Brain pericyte (primary cell): Measurements from ENCODE around the gene OSBPL7.
"Not testable (repeated sequence)": the region's sequence is repeated elsewhere in the genome, so short reads cannot be mapped to it uniquely, and the experiment has no call there.

Experiments
- DNase-seq: peaks from one replicate; pipeline ENCODE4 v3.0.0-alpha.2; 2012; ENCODE audit warnings: low read depth, low spot score

OSBPL7 gene

DNA sequence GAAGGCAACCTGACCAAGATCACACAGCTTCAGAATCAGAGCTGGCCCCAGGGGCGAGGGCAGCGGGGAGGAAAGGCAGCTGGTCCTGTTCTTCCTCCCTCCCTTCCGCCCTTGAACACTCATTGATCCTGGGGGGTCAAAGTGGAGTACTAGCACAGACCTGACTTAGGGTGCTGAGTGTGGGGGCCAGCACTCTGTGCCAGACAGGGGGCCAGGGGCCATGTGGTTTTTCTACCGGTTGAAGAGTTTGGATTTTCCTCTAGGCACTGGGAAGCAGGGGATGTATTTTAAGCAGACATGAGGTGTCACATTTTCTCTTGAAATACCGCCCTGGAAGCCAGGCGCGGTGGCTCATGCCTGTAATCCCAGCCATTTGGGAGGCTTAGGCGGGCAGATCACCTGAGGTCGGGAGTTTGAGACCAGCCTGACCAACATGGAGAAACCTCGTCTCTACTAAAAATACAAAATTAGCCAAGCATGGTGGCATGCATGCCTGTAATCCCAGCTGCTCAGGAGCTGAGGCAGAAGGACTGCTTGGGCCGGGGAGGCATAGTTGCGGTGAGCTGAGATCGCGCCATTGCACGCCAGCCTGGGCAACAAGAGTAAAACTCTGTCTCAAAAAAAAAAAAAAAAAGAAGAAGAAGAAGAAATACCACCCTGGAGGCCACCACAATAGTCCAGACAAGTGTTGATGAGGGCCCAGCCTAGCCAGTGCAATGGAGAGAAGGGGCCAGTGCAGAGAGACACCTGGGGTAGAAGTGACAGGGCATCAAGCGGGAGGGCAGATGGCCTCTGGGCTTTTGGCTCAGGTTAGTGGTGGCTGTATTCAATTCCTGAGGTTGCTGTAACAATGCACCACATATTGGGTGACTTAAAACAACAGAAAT, 15.3 kb downstream of the OSBPL7 start:
- DNase-seq, result no peak

DNA sequence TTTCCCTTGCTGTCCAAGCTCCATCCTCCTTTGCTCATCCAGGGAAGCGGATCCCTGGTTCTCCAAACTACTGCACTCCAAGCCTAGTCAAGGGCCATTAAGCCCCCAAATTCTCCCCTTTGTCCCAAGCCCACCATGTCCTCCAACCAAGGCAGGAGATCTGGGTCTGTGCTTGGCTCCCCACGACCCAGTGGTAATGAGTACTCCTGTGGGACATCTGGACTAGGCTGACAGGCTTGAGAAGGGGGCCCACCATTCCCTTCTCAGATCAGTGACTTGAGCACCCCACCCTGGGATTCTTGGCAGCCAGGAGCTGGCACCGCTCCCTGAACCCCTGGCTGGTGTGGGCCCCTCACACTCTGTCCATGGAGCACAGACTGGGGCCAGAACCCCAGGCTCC, 17.1 kb downstream of the OSBPL7 start:
- DNase-seq, result no peak

DNA sequence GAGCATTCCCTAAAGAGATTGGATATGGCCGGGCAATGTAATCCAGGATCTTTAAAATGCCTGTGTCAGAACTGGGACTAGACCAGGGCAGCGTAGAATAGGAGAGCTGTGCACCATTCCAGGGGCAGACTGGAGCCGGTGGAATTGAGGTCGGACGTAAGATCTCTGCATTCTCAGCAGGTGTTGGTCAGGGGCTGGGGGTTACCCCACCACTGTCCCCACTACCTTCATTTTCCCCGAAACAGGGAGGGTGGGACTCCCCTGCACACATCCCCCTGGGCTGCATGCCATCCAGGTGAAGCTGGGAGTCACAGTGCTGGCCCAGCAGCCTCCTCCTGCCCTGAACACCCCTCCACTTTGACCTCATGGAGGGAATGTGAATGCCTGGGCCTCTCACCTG, 17.8 kb downstream of the OSBPL7 start:
- no peak for DNase-seq

DNA sequence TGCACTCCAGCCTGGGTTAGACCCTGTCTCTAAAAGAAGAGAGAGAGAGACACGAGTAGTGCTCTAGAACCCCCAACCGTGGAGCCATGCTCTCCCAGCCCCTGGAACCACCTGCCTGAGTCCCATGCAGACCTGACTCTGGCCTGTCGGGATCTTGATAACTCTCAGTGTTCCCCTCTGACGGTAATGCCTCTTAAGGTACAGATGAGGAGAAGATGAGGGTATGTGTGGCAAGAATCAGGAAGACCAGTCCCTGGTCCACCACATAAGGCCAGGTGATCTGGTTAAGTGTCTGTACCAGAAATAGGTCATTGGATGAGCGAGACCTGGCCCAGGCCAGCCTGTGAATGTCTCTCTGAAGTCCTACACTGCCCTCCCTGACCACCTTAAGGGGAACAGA, 18.4 kb downstream of the OSBPL7 start:
- no peak for DNase-seq

DNA sequence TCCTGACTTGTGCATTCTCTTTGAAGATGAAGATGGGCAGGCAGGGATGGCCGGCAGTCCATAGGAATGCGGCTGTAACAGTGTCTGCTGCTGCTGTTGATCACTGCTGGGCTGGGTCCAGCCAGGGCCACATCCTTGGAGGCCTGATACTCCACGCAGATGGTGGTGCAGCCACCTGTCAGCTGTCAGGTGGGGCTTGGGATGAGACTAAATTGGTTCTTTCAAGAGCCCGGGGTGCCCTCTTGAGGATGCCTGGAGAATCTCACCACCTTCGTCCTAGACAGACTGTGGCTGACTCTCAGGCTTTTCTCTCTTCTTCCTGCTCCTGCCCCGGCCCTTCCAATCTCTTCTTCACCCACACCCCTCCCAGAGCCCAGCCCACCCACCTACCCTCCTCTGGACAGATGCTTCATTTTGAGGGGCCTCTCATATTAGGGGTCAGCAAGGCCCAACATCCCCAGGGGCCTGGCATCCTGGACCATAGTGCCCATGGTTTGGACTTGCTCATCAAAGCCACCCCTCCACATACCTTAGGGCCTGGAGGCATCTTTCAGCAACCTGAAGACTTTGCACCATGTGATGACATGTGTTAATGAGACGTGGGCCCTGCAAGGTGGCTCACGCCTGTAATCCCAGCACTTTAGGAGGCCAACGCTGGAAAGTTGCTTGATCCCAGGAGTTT, 19.1 kb downstream of the OSBPL7 start:
- no peak for DNase-seq

DNA sequence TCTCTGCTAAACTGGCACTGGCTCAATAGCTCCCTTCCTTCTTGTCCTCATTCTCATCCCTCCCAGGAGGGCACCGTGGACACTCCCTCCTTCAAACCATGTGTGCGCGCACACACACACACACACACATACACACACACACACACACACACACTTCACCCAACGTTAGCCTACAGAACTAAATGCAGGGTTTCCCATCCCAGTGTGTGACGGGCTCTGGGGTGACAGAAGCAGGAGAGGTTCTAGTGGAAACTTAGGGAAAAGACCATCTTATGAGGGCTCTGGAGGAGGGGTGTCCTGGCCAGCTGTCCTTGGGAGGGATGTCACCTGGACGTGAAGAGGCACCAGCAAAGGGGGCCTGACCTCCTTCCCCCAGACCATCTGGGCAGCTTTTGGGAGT, 19.7 kb downstream of the OSBPL7 start:
- no peak for DNase-seq

DNA sequence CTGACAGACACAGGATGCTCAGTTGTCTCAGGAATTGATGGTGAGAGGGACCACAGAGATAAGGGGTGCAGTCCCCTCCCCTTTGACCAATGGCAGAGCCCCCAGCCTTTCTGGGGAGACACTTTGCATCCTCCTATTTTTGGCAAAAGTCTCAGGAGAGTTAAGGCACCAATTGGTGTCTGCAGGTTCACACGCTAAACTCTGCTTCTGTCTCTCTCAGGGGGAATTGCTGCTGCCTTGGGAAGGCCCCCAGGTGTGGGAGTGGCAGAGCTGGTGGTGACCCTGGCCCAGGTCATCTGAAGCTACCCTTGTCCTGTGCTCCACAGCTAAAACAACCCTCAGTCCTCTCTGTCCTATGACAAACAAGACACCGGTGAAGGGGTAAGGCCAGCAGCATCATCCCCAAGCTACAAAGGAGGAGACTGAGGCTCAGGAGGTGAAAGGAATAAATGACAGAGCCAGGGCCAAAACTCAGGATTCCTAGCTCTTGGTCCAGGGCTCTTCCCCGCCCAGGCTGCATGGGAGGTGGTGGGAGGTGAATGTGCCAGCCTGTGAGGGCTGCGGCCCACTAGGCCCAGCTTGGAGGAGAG, 20.3 kb downstream of the OSBPL7 start:
- DNase-seq, result no peak

DNA sequence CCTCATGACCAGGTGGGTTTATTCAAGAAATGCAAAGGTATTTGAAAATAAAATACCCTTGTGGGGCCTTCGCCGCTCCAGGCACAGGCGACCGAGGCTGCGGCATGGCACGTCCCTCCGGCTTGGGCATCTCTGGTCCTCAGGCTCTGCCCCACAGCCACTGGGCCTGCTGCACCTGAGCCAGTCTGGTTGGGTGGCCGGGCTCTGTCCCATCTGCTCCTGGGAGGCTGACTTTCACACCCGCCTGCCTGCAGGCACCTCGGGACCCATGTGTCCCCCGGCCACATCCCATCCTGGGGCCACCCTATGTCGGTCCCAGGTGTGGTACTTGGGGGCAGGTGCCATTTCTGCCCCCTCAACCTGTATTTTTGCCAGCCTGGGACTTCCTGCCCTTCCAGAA, 20.9 kb downstream of the OSBPL7 start:
- no peak for DNase-seq

DNA sequence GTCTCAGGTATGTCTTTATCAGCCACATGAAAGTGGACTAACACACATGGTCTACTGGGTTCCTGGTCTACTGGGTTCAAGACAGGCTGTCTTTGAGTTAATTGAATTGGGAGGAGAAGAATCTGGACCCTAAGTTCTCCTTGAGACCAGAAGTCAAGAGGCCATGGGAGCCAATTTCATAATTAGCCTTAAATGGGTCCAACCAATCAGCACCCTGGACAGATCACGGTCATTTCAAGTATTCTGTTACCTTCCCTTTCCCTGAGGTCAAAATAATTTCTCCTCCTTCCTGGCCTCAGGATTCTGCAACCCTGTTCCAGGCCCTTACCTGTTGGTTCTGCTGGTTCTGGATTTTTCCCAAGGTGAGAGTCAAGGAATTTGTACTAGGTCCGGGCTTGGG, 23.8 kb downstream of the OSBPL7 start:
- DNase-seq, result no peak

DNA sequence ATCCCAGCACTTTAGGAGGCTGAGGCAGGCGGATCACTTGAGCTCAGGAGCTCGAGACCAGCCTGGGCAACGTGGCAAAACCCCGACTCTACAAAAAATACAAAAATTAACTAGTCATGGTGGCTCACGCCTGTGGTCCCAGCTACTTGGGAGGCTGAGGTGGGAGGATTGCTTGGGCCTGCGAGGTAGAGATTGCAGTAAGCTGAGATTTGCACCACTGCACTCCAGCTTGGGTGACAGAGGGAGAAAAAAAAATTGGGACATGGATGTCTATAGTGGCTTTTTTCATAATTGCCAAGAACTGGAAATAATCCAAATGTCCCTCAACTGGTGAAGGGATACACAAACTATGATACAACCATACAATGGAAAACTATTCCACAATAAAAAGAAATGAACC, 28.6 kb downstream of the OSBPL7 start:
- DNase-seq, result no peak

DNA sequence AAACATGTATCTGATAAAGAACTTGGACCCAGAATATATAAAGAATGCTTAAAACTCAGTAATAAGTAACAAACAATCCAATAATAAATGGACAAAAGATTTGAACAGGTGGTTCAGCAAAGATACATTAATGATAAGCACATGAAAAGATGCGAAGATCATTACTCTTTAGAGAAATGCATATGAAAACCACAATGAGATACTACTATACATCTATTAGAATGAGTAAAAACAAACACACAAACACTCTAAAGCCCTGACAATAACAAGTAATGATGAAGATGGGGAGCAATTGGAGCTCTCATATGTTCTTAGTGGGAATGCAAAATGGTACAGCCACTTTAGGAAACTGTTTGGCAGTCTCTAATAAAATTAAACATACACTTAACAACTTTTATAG, 29.1 kb downstream of the OSBPL7 start:
- DNase-seq, result no peak

DNA sequence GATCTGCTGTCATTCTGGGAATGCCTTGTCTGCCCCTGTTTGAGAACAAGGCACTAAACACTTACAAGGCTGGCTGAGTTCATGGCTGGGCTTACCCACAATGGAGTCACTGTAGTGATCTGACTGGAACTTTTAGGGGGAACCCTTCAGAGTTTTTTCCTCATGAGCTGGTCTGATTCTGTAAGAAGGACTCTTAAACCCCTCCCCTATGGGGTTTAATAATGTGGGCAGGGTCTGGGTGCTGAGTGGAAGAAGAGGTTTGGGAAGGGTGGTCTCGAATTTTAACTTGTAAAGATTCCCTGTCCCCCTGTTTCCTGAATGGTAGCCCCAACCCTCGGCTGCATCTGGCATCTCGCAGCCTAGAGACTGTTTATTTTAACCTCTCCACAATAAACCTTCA, 30.6 kb downstream of the OSBPL7 start:
- DNase-seq, result no peak

DNA sequence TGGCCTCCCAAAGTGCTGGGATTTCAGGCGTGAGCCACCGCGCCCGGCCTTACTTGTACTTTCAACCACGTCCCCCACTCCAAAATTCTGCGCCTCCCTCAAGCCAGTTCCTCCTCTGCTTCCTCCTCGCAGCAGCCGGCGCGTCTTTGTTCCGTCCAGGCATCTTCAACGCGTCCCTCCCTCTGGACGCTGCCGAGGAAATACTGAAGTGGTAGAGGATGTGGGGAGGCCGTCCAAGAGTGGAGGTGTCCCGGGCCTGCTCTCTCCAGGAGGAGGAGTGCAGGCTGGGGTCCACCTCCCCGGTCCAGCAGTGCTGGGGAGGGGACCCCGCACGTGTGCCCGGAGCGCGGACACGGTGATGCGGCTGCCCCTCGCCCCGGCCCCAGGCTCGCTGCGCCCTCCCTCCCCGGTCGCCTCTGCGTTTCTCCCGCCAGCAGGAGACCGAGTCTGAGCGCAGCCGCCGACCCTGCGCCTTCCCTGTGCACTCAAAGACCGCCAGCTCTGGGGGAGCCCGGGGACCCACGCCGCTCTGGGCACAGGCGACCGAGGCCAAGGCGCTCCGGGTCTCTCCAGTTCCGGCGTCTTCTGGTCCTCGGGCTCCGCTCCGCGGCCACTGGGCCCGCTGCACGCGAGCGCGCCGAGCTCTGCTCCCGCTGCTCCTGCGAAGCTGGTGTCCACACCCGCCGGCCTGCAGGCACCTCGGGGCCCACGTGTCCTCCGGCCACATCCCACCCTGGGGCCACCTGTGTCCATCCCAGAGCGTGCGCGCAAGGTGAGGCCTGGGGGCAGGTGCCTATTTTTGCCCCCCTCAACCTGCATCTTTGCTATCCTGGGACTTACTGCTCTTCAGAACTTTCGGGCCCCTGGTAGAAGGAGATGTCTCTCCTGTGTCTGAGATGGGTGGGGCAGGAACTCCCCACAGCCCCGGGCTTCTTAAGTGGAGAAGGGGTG, 31.7 kb downstream of the OSBPL7 start:
- DNase-seq, result no peak

DNA sequence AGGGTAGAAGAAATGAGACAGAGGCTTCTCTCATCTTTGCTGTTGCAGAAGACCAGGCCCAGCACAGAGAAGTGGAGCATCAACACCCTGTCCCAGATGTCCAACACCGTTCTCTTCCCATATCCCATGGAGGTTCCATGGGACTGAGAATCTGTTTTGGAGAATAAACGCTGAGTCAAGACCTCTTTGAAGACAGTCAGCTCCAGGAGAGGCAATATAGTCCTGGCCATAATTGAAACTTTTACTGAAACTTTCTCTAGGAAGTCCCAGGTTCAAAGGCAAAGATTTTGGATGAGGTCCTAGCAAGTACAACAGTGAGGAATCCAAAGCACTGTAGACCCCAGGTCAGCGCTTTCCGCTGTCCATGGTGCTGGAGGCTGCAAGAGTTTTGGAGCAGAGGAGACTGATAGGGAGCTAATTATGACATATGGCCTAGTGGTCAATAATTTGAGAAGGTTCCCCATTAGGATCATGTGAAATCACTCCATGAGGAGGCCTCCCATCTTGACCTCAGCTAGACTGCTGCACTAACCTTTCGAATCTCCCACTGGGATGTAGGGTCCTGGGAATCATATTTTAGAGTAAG, 36.0 kb downstream of the OSBPL7 start:
- no peak for DNase-seq

DNA sequence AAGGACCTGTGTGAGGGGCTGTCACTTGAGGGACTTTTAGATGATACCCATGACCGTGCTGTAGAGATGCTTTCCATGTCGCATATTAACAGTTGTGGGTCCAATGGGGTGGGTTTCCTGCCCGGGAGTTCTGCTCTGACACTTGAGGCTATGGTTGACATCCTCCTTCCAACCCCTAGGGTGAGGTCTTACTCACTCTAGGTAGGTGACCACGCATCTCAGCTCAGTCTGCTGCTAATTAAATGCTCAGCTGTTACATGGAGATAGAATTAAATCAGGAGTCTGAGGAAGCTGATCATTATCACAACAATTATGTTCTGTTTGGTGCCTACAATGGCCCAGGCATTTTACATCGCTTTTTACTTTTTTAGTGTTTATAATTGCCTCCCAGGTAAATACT, 40.2 kb downstream of the OSBPL7 start:
- no peak for DNase-seq

DNA sequence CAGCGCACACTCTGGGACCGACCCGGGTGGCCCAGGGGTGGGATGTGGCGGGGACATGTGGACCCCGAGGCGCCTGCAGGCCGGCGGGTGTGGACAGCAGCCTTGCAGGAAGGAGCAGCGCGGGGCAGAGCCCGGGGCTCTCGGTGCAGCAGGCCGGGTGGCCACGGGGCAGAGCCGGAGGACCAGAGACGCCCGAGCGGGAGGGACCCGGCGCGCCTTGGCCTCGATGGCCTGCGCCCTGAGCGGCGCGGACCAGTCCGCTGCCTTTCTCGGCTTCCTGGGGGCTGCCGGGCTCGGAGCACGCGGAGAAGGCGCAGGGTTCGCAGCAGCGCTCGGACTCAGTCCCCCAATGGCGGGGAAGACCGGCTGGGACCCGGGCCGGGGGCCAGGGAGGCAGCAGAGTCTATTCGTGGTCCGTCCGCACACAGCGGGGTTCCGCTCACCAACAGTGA, 43.4 kb downstream of the OSBPL7 start:
- DNase-seq, result no peak

DNA sequence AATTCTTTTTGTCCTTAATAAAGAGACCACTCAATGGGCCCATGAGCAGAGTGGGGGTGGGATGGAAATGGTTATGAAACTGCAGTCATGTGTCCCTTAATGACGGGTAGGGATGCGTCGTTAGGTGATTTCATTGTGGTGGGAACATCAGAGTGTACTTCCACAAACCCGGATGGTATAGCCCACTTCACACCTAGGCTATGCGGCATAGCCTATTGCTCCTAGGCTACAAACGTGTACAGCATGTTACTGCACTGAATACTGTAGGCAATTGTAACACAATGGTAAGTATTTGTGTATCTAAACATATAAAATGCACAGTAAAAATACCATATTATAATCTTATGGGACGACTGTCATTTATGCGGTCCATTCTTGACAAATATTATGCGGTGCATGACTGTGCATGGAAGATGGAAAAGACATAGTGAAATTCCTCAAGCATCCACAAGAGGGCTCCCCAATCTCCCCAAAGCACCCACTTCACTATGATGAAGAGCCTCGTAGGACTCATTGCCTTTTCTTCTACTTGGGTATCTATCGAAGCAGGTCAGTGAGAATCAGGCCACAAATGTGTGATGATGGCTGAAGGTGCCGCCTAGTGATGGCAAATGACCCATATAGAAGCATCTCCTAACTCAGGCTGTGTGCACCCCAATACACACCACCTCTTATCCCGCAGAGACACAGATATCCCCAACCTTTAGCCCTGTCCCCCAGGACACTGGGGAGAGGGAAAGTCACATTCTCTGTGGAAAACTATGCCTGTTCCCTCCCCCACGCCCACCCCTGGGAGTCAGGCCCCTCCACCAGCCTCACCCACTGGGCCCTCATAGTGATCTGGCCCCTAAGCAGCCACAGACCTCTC, 45.0 kb downstream of the OSBPL7 start:
- no peak for DNase-seq

DNA sequence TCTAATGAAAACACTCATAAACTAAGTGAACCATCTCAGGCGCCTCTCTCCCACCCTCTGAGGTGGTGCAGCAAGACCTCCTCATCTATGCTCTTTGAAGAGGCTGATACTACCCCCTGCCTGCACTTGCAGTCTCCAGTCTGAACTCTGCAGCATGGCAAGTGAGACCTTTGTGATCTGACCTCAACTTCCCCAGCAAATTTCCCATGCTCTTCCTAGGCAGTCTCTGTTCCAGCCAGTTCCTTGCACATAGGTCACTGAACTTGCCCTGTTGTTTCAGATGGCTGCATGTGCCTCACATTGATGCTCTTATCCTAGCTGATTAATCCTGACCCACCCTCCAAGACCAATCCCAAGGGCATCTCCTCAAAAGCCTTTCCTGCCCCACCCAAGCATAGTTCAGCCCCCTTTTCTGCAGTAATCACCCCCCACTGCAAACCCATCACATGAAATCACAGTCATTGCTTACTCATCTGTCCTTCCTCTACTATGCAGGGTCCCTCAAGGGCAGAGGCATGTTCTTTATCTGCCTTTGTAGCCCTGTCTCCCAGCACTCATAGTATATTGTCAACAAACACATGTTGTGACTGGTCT, 46.5 kb downstream of the OSBPL7 start:
- no peak for DNase-seq

DNA sequence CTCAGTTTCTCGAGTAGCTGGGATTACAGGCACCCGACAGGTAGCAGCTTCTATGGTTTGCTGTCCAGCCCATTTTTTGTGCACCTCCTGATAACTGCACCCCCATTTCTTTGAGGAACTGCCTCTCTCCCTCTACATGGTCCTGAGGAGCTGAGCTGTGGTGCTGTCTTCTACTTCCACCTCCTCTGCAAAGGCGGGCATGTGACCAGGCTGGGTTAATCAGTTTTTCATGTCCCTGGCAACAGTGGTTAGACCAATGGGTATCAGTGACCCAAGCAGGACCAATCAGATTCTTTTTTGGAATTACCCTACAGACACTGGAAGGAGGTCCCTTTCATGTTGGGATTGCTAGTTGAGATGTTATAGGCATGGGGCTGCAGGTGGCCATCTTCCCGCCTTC, 47.3 kb downstream of the OSBPL7 start:
- no peak for DNase-seq

DNA sequence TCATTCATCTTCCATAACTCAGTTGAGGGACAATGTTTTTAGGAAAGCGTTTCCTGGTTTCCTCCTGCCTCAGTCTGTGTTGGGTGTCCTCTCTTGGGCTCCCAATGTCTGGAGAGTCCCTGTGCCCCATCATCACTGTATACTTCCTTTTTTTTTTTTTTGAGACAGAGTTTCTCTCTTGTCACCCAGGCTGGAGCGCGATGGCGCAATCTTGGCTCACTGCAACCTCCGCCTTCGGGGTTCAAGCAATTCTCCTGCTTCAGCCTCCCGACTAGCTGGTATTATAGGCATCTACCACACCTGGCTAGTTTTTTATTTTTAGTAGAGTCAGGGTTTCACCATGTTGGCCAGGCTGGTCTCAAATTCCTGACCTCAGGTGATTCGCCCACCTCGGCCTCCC, 47.9 kb downstream of the OSBPL7 start:
- DNase-seq, result not testable (repeated sequence)
